ENCODE results near the gene ATP8A2. TPM values are rescaled to one million over a fixed set of nuclear protein-coding genes. Genes with fewer than 3 reads are reported as not detected.
"Not testable (repeated sequence)": the region's sequence is repeated elsewhere in the genome, so short reads cannot be mapped to it uniquely, and the experiment has no call there.

ATP8A2 gene
- total and polyA plus RNA-seq, 2 of the 8 experiments (the other 6 are each of a cell fraction or from before 2014, with no cell fraction given), result 2.4 to 8.3 TPM

GRCh38 chr13:25827221-25827620 is 455.4 kb downstream of the ATP8A2 start:
- H2BK12ac ChIP-seq (ENCODE audit: low read depth, low read length); H2BK15ac ChIP-seq (ENCODE audit: low read length); H4K5ac ChIP-seq (ENCODE audit: insufficient read length, low read depth, low read length); H4K91ac ChIP-seq (replicated peaks; ENCODE audit: insufficient read length, low read length); H3K18ac ChIP-seq (ENCODE audit: extremely low read depth, low read length); FAIRE-seq; H3K23me2 ChIP-seq (ENCODE audit: low read depth, low read length); H3K79me2 ChIP-seq (ENCODE audit: control insufficient read depth in 1 of 2, insufficient read depth in 2 of 2, low read length in 2 of 2); H3K36me3 ChIP-seq (ENCODE audit: control insufficient read depth in 2 of 4, insufficient read depth in 4 of 4, low read length in 3 of 4); H3K4me3 ChIP-seq (ENCODE audit: extremely low read depth in 1 of 4, insufficient read depth in 2 of 4, low read depth in 3 of 4, low read length in 4 of 4); H3K4me2 ChIP-seq (ENCODE audit: insufficient read depth in 1 of 2, low read depth in 2 of 2, low read length in 2 of 2); H3K4me1 ChIP-seq (replicated peaks in 1 of 4; ENCODE audit: control insufficient read depth in 3 of 4, insufficient read depth in 4 of 4, low read length in 3 of 4); H2BK5ac ChIP-seq (ENCODE audit: low read depth, low read length); H3K9ac ChIP-seq (replicated peaks in 1 of 4; ENCODE audit: extremely low read depth in 1 of 4, low read depth in 3 of 4, low read length in 3 of 4); H2BK20ac ChIP-seq (ENCODE audit: low read length); H3K27me3 ChIP-seq (replicated peaks in 1 of 4; ENCODE audit: control insufficient read depth in 3 of 4, extremely low read depth in 1 of 4, insufficient read depth in 3 of 4, low read length in 3 of 4); H3K9me3 ChIP-seq (ENCODE audit: insufficient read depth in 2 of 2, low read depth in 1 of 2, low read length in 1 of 2); H3K79me1 ChIP-seq (ENCODE audit: low read depth, low read length); H3K27ac ChIP-seq (ENCODE audit: low read depth, low read length); H4K20me1 ChIP-seq (replicated peaks in 1 of 2; ENCODE audit: control insufficient read depth in 1 of 2, insufficient read depth in 2 of 2, low read length in 2 of 2); H4K8ac ChIP-seq (ENCODE audit: extremely low read depth, insufficient read depth, low read length); H3K56ac ChIP-seq (replicated peaks; ENCODE audit: insufficient read length, low read depth, low read length); H3K14ac ChIP-seq (ENCODE audit: insufficient read length); H2BK120ac ChIP-seq (replicated peaks; ENCODE audit: low read depth, low read length); POLR2A ChIA-PET (ENCODE audit: partially characterized antibody); H3K23ac ChIP-seq (ENCODE audit: insufficient read length); DNase-seq (ENCODE audit: low read depth in 1 of 2, low spot score in 2 of 2); H2AK5ac ChIP-seq (ENCODE audit: low read depth, low read length); H3K4ac ChIP-seq (replicated peaks; ENCODE audit: insufficient read length, low read depth, low read length); H2AFZ ChIP-seq (ENCODE audit: low read length): not testable (repeated sequence)
- WGBS, 2 experiments (ENCODE audit: extremely low coverage in 1 of 2, insufficient coverage in 1 of 2, insufficient read length in 1 of 2, insufficient replicate concordance in 2 of 2, low coverage in 1 of 2, low lambda C conversion rate in 2 of 2, missing lambda C conversion rate in 1 of 2), result 89% methylated on average over 9 of the region's 9 CpGs; no CpG with 5 or more reads in 1 of the 2 experiments
- CTCF ChIA-PET (ENCODE audit: partially characterized antibody), result interaction anchor here (1.4 to 5.0 kb wide), 2 partner anchors 225 to 240 kb away, joined by 3 to 76 read pairs; no protein-coding TSS in a partner anchor

Data from H1 (cell line).